Uterus (tissue), 4 donors: ENCODE measurements around the gene C1QTNF3. TPM values are rescaled to one million over a fixed set of nuclear protein-coding genes. Genes with fewer than 3 reads are reported as not detected.

Experiments used
- DNase-seq, 2 donors: peaks; one replicate each; pipeline ENCODE4 v3.0.0-alpha.2; 2019 to 2020
- H3K27ac ChIP-seq, 2 donors: fragments of 200-600 bp; sonication (generic); 1 replicate in 1 of 2; 2 replicates in 1 of 2; pipeline ENCODE4 v1.5.1; 2016 to 2018
- H3K27me3 ChIP-seq, 2 donors: fragments of 200-600 bp; sonication (generic); one replicate each; pipeline ENCODE4 v1.5.1; 2018 to 2019; ENCODE audit warnings: control low read depth in 1 of 2
- H3K36me3 ChIP-seq, 2 donors: fragments of 200-600 bp; sonication (generic); one replicate each; pipeline ENCODE4 v1.5.1; 2019; ENCODE audit warnings: control low read depth in 1 of 2
- H3K4me1 ChIP-seq, 2 donors: fragments of 200-600 bp; sonication (generic); one replicate each; pipeline ENCODE4 v1.5.1; 2018 to 2019; ENCODE audit warnings: control low read depth in 1 of 2
- H3K4me3 ChIP-seq, 2 donors: fragments of 200-600 bp; sonication (generic); 1 replicate in 1 of 2; 2 replicates in 1 of 2; pipeline ENCODE4 v1.5.1; 2018 to 2019; ENCODE audit warnings: mild to moderate bottlenecking in 1 of 2
- H3K9me3 ChIP-seq, 2 donors: fragments of 200-600 bp; sonication (generic); one replicate each; pipeline ENCODE4 v1.5.1; 2019; ENCODE audit warnings: control low read depth in 1 of 2
- CTCF ChIP-seq, 4 experiments: fragments of 200-600 bp in 2 of 4; fragments of 450-650 bp in 2 of 4; sonication (generic) in 2 of 4; IDR thresholded peaks; one replicate each; pipeline ENCODE4 v1.5.1; 2016 to 2019; ENCODE audit warnings: antibody characterized with exemption in 4 of 4, mild to moderate bottlenecking in 2 of 4, moderate library complexity in 1 of 4
- POLR2A ChIP-seq, 2 donors: fragments of 450-650 bp; IDR thresholded peaks; one replicate each; pipeline ENCODE4 v1.6.1; 2016; ENCODE audit warnings: antibody characterized with exemption in 2 of 2, mild to moderate bottlenecking in 1 of 2, moderate library complexity in 1 of 2
- intact Hi-C: fragments of 100-400 bp; cut with DNase I; formaldehyde crosslinking; loops from one replicate; pipeline ENCODE4 v1.15.1; 2023; ENCODE audit warnings: low total_unique reads
- total RNA-seq, 4 donors: library from RNA; depleted of rRNA in 3 of 4; stranded (reverse); fragments of >200 nt in 3 of 4; gene quantifications; one replicate each; pipeline versions ENCODE4 v1.1.0 to v1.2.4, GENCODE V29; 2014 to 2023
- donor health status: DM: yes; HTN: yes; CAD: no.

C1QTNF3 gene
- total RNA-seq, 4 donors from 2014 or later = 7.6 to 35.9 (median 13.3) TPM

- intact Hi-C loops = no loop called here
- Histone ChIP-seq H3K27ac (no peak overlapping the region), H3K4me1 (peaks cover 0 to 8% of the 10 kb centered on the region in 2 donors), H3K36me3 (no peaks in the 10 kb centered on the region), H3K4me3 (no peak overlapping the region), H3K27me3 (no peaks in the 10 kb centered on the region), H3K9me3 (no peaks in the 10 kb centered on the region)
- no peak for DNase-seq
- no peak for TF ChIP-seq CTCF (IDR thresholded peaks at IDR 0.05)
- no peak for TF ChIP-seq POLR2A (IDR thresholded peaks at IDR 0.05)
These were observed 40.2 kb downstream of the C1QTNF3 start for GRCh38 chr5:34002629-34003328.

GRCh38 chr5:34001241-34001841, 41.7 kb downstream of the C1QTNF3 start:
- no peak overlapping the region for H3K4me3 ChIP-seq
- no peaks in the 10 kb centered on the region for H3K36me3 ChIP-seq
- no peak for DNase-seq
- no peak for TF ChIP-seq CTCF (IDR thresholded peaks at IDR 0.05)
- no peak for TF ChIP-seq POLR2A (IDR thresholded peaks at IDR 0.05)
- no peaks in the 10 kb centered on the region for H3K9me3 ChIP-seq
- H3K27me3 ChIP-seq = no peaks in the 10 kb centered on the region
- no peak overlapping the region for H3K27ac ChIP-seq
- intact Hi-C loops = no loop called here
- peaks cover 0 to 2% of the 10 kb centered on the region in 2 donors for H3K4me1 ChIP-seq

- Histone ChIP-seq H3K36me3 (no peaks in the 10 kb centered on the region), H3K4me3 (no peak overlapping the region), H3K27me3 (no peaks in the 10 kb centered on the region), H3K4me1 (no peaks in the 10 kb centered on the region), H3K27ac (no peak overlapping the region), H3K9me3 (no peaks in the 10 kb centered on the region)
- DNase-seq = no peak
- TF ChIP-seq POLR2A (IDR thresholded peaks at IDR 0.05) (no peak), CTCF (IDR thresholded peaks at IDR 0.05) (no peak)
- intact Hi-C loops = loop anchor here (10.0 kb wide), 1 partner anchor 465 kb away; no protein-coding TSS in a partner anchor
These were observed 43.0 kb downstream of the C1QTNF3 start for GRCh38 chr5:33999978-34000377.

- Histone ChIP-seq H3K36me3 (no peaks in the 10 kb centered on the region), H3K27me3 (no peaks in the 10 kb centered on the region), H3K27ac (no peak overlapping the region), H3K9me3 (no peaks in the 10 kb centered on the region), H3K4me1 (no peaks in the 10 kb centered on the region), H3K4me3 (no peak overlapping the region)
- TF ChIP-seq CTCF (IDR thresholded peaks at IDR 0.05) = peak; percentile 53 to 68 (median 60)
- no peak for TF ChIP-seq POLR2A (IDR thresholded peaks at IDR 0.05)
- peak; percentile 42 to 66 for DNase-seq
- intact Hi-C loops = loop anchor here (10.0 kb wide), 1 partner anchor 467 kb away; no protein-coding TSS in a partner anchor
These were observed 45.6 kb downstream of the C1QTNF3 start for GRCh38 chr5:33997331-33997983.

- intact Hi-C loops = loop anchor here (10.0 kb wide), 1 partner anchor 469 kb away; no protein-coding TSS in a partner anchor
- Histone ChIP-seq H3K36me3 (no peaks in the 10 kb centered on the region), H3K4me1 (no peaks in the 10 kb centered on the region), H3K4me3 (no peak overlapping the region), H3K27ac (no peak overlapping the region), H3K27me3 (no peaks in the 10 kb centered on the region), H3K9me3 (no peaks in the 10 kb centered on the region)
- no peak for DNase-seq
- TF ChIP-seq CTCF (IDR thresholded peaks at IDR 0.05) (no peak), POLR2A (IDR thresholded peaks at IDR 0.05) (no peak)
These were observed 47.1 kb downstream of the C1QTNF3 start for GRCh38 chr5:33995865-33996264.
